HS-27A (cell line): Measurements from ENCODE around the gene CACNA1E.

Experiments used
- DNase-seq: peaks from one replicate; pipeline ENCODE4 v3.0.0-alpha.2; 2012; ENCODE audit warnings: low read depth, missing footprints

CACNA1E gene

GRCh38 chr1:181483285-181484195 is at the start of gene CACNA1E:
Gene CACNA1E, plus strand, starts transcription at chr1:181483517. Its CDS starts 228 bp downstream, at chr1:181483745.
- no peak for DNase-seq

GRCh38 chr1:181433931-181434330 is 49.4 kb upstream of the CACNA1E start:
- DNase-seq = no peak

GRCh38 chr1:181438013-181438412 is 45.3 kb upstream of the CACNA1E start:
- no peak for DNase-seq

GRCh38 chr1:181440510-181440909 is 42.8 kb upstream of the CACNA1E start:
- DNase-seq = no peak

GRCh38 chr1:181442181-181442525 is 41.2 kb upstream of the CACNA1E start:
- no peak for DNase-seq

GRCh38 chr1:181443231-181443853 is 40.0 kb upstream of the CACNA1E start:
- no peak for DNase-seq

- no peak for DNase-seq
Measured at GRCh38 chr1:181445436-181445835, 37.9 kb upstream of the CACNA1E start.

GRCh38 chr1:181448461-181448860 is 34.9 kb upstream of the CACNA1E start:
- no peak for DNase-seq

- no peak for DNase-seq
Measured at GRCh38 chr1:181451661-181452230, 31.6 kb upstream of the CACNA1E start.

GRCh38 chr1:181452746-181453145 is 30.6 kb upstream of the CACNA1E start:
- DNase-seq = no peak

GRCh38 chr1:181453541-181454201 is 29.6 kb upstream of the CACNA1E start:
- DNase-seq = no peak

GRCh38 chr1:181456551-181456950 is 26.8 kb upstream of the CACNA1E start:
- no peak for DNase-seq

- no peak for DNase-seq
Measured at GRCh38 chr1:181458419-181458818, 24.9 kb upstream of the CACNA1E start.

- DNase-seq = no peak
Measured at GRCh38 chr1:181459067-181459466, 24.2 kb upstream of the CACNA1E start.

- peak; percentile 17 for DNase-seq
Measured at GRCh38 chr1:181469829-181470228, 13.5 kb upstream of the CACNA1E start.

GRCh38 chr1:181475580-181475979 is 7.7 kb upstream of the CACNA1E start:
- DNase-seq = no peak

GRCh38 chr1:181476581-181476980 is 6.7 kb upstream of the CACNA1E start:
- DNase-seq = no peak

GRCh38 chr1:181478306-181478705 is 5.0 kb upstream of the CACNA1E start:
- DNase-seq = no peak

GRCh38 chr1:181479137-181479745 is 4.1 kb upstream of the CACNA1E start:
- DNase-seq = peak; percentile 12

- DNase-seq = no peak
Measured at GRCh38 chr1:181482001-181482430, 1.3 kb upstream of the CACNA1E start.

GRCh38 chr1:181482521-181483284 is 614 bp upstream of the CACNA1E start:
- DNase-seq = no peak
